GM12891 (cell line): Measurements from ENCODE around the gene ALK.

ENCODE experiments used
- PAX5 ChIP-seq: IDR thresholded peaks from 2 replicates; pipeline ENCODE4 v1.6.1; 2011; ENCODE audit warnings: low read length, moderate library complexity, mild to moderate bottlenecking; ENCODE audit not compliant: insufficient read depth, severe bottlenecking
- POLR2A ChIP-seq: IDR thresholded peaks from 2 replicates; pipeline ENCODE4 v1.6.1; 2011; ENCODE audit warnings: low read depth, low read length, control low read depth
- POLR2AphosphoS5 ChIP-seq: IDR thresholded peaks from 2 replicates; pipeline ENCODE4 v1.6.1; 2011; ENCODE audit warnings: low read depth, low read length, control low read depth
- POU2F2 ChIP-seq: IDR thresholded peaks from 2 replicates; pipeline ENCODE4 v1.6.1; 2011; ENCODE audit warnings: low read depth, mild to moderate bottlenecking, control low read depth, low read length, moderate library complexity
- SPI1 ChIP-seq: IDR thresholded peaks from 2 replicates; pipeline ENCODE4 v1.6.1; 2011; ENCODE audit warnings: low read depth, low read length, control low read depth
- TAF1 ChIP-seq: IDR thresholded peaks from 2 replicates; pipeline ENCODE4 v1.6.1; 2011; ENCODE audit warnings: low read depth, low read length, control low read depth

DNA sequence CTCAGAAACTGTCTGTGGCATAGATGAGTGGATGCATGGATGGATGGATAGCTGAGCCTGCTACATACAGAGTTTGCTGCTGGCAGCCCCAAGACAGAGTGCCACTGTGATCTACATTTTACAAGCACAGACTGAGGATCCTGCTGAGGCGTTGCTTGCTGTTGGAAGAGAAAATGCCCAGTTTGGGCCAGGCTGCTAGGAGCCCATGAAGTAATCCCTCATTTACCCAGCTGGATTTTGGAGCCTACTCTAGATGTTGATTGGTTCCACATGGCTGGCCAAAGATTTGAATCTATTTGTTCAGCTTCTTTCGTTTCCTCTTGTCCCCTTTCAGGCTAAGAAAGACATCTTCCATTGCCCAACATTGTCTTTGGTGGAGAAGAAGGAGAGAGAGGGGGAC is 544.8 kb downstream of the ALK start:
- TF ChIP-seq POLR2A (no peak), POLR2AphosphoS5 (no peak), PAX5 (no peak), TAF1 (no peak), SPI1 (no peak), POU2F2 (no peak)
